Measurements from ENCODE around the gene TTC7B. TPM values are rescaled to one million over a fixed set of nuclear protein-coding genes. Genes with fewer than 3 reads are reported as not detected.

Gene TTC7B
- total RNA-seq, 1 donor from 2014 or later = 40.3 TPM

GRCh38 chr14:90837355-90837754 is 21.1 kb upstream of the TTC7B start:
- Mint-ChIP-seq H3K27ac (ENCODE audit: unreplicated experiment) (no peak overlapping the region), H3K27me3 (ENCODE audit: low read depth) (peaks cover under 1% of the 10 kb centered on the region), H3K4me1 (ENCODE audit: low read depth) (peaks cover 8% of the 10 kb centered on the region), H3K36me3 (ENCODE audit: low read depth) (no peaks in the 10 kb centered on the region), H3K9me3 (ENCODE audit: low read depth) (no peaks in the 10 kb centered on the region), H3K4me3 (ENCODE audit: unreplicated experiment) (no peak overlapping the region)
- TF ChIP-seq, protein P1, sequence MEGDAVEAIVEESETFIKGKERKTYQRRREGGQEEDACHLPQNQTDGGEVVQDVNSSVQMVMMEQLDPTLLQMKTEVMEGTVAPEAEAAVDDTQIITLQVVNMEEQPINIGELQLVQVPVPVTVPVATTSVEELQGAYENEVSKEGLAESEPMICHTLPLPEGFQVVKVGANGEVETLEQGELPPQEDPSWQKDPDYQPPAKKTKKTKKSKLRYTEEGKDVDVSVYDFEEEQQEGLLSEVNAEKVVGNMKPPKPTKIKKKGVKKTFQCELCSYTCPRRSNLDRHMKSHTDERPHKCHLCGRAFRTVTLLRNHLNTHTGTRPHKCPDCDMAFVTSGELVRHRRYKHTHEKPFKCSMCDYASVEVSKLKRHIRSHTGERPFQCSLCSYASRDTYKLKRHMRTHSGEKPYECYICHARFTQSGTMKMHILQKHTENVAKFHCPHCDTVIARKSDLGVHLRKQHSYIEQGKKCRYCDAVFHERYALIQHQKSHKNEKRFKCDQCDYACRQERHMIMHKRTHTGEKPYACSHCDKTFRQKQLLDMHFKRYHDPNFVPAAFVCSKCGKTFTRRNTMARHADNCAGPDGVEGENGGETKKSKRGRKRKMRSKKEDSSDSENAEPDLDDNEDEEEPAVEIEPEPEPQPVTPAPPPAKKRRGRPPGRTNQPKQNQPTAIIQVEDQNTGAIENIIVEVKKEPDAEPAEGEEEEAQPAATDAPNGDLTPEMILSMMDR (IDR thresholded peaks at IDR 0.05) = no peak
- peak; percentile 11 for DNase-seq (ENCODE audit: low spot score)

DNA sequence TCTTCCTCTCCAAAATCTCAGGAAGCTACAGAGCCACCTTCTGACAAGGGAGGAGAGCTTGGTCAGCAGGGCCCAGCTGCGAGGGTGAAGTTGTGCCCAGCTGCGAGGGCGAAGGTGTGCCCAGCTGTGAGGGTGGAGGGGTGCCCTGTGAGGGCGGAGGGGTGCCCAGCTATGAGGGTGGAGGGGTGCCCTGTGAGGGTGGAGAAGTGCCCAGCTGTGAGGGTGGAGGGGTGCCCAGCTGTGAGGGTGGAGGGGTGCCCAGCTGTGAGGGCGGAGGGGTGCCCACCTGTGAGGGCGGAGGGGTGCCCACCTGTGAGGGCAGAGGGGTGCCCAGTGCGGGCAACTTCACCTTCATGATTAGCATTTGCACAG is 20.4 kb upstream of the TTC7B start:
- peak; percentile 44 for DNase-seq (ENCODE audit: low spot score)
- Mint-ChIP-seq H3K4me1 (ENCODE audit: low read depth) (peaks cover 8% of the 10 kb centered on the region), H3K27ac (ENCODE audit: unreplicated experiment) (no peak overlapping the region), H3K36me3 (ENCODE audit: low read depth) (no peaks in the 10 kb centered on the region), H3K4me3 (ENCODE audit: unreplicated experiment) (no peak overlapping the region), H3K27me3 (ENCODE audit: low read depth) (peaks cover 1% of the 10 kb centered on the region), H3K9me3 (ENCODE audit: low read depth) (no peaks in the 10 kb centered on the region)
- TF ChIP-seq, protein P1 (IDR thresholded peaks at IDR 0.05) = no peak

- no peak overlapping the region for H3K27ac Mint-ChIP-seq (ENCODE audit: unreplicated experiment)
- DNase-seq (ENCODE audit: low spot score) = peak; percentile 56
- peaks cover 1% of the 10 kb centered on the region for H3K27me3 Mint-ChIP-seq (ENCODE audit: low read depth)
- H3K9me3 Mint-ChIP-seq (ENCODE audit: low read depth) = no peaks in the 10 kb centered on the region
- TF ChIP-seq, protein P1 (IDR thresholded peaks at IDR 0.05) = no peak
- H3K4me1 Mint-ChIP-seq (ENCODE audit: low read depth) = peaks cover 10% of the 10 kb centered on the region
- no peaks in the 10 kb centered on the region for H3K36me3 Mint-ChIP-seq (ENCODE audit: low read depth)
- no peak overlapping the region for H3K4me3 Mint-ChIP-seq (ENCODE audit: unreplicated experiment)
Measured at GRCh38 chr14:90831821-90832220, 15.6 kb upstream of the TTC7B start.

DNA sequence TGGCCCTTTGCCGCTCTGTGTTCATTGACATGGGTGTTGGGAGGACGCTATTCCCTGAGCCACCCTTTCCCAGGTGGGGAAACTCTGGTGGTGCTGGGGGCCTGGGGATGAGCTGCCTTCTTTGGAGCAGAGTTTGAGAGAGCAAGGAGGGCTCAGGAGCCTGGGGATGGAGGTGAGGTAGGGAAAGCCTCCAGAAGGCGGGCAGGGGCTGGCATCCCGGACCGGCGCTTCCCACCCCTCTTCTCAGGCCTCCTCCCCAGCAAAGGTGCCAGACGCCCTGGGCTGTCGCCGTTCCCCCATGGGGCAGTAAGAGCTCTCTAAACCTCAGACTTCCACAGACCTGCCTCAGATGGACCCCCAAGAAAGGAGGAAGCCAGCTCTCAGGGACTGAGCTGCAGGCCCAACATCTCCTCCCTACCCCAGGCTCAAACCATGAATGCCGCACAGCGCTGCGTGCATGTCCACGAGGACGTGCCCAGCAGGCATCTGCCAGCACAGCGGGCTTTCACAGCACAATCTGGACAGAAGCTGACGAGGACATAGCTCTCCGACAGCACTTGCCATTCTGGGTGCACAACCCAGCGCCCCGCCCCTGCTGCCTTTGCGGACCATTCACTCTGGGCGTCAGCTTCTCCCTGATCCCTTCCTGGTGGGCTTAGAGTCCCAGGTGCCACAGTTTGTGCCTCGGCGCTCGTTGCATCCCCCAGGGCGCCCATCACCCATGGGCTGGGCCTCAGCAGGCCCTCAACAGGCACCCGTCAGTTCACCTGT is 14.9 kb upstream of the TTC7B start:
- Mint-ChIP-seq H3K27me3 (ENCODE audit: low read depth) (peaks cover 1% of the 10 kb centered on the region), H3K27ac (ENCODE audit: unreplicated experiment) (no peak overlapping the region), H3K9me3 (ENCODE audit: low read depth) (no peaks in the 10 kb centered on the region), H3K4me1 (ENCODE audit: low read depth) (peaks cover 10% of the 10 kb centered on the region), H3K36me3 (ENCODE audit: low read depth) (no peaks in the 10 kb centered on the region), H3K4me3 (ENCODE audit: unreplicated experiment) (no peak overlapping the region)
- peak; percentile 82 for DNase-seq (ENCODE audit: low spot score)
- TF ChIP-seq, protein P1 (IDR thresholded peaks at IDR 0.05) = no peak

GRCh38 chr14:90829677-90830076 is 13.4 kb upstream of the TTC7B start:
- TF ChIP-seq, protein P1 (IDR thresholded peaks at IDR 0.05) = no peak
- peaks cover 10% of the 10 kb centered on the region for H3K4me1 Mint-ChIP-seq (ENCODE audit: low read depth)
- H3K4me3 Mint-ChIP-seq (ENCODE audit: unreplicated experiment) = no peak overlapping the region
- no peaks in the 10 kb centered on the region for H3K36me3 Mint-ChIP-seq (ENCODE audit: low read depth)
- H3K27me3 Mint-ChIP-seq (ENCODE audit: low read depth) = peaks cover 1% of the 10 kb centered on the region
- H3K9me3 Mint-ChIP-seq (ENCODE audit: low read depth) = no peaks in the 10 kb centered on the region
- peak; percentile 71 for DNase-seq (ENCODE audit: low spot score)
- no peak overlapping the region for H3K27ac Mint-ChIP-seq (ENCODE audit: unreplicated experiment)
